GM19395 (cell line): Measurements from ENCODE around the gene OLAH.
A peak's percentile ranks its signal among the peaks of the same experiment; 100 is the strongest.

Experiments used
- ATAC-seq: cut with Tn5 transposase; IDR thresholded peaks from one replicate; pipeline ENCODE4 v1.9.1; 2021; ENCODE audit warnings: mild to moderate bottlenecking, moderate library complexity; ENCODE audit not compliant: unreplicated experiment

Gene OLAH

DNA sequence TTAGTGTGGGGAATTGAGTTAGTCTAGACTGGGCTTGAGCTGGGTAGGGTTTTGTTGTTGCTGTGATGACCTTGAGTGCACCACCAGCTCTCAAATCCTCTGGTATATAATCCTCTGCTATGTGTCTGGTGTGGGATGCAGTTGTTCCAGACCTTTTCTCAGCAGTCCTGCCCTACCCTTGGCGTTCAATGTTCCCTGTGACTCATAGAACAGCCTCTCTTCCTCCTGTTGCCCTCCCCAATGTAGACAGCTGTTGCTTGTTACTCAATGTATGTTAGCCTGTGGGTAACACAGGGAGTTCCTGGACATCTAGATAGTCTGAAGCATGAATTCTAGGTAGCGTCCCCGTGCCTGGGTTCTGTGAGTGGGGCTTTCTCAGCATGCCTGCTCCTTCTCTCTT lies 25.1 kb downstream of the OLAH start:
- no peak for ATAC-seq

DNA sequence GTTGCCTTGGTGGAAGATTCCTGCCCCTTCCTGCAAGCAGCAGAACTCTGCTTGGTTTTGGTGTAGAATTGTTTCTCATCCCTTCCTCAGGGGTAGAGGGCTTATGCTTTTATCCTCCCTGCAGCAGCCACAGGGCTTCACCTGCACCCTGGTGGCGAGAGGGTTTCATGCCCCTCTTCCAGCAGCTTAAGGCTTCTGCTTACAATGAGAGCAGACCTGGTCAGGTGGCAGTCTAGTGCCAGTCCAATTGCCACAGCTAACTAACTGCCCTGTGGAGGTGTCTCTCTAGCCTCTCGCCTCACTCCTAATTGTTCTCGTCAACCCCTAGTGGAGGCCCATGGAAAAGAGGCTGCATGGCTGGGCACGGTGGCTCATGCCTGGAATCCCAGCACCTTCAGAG lies 25.5 kb downstream of the OLAH start:
- ATAC-seq = no peak

DNA sequence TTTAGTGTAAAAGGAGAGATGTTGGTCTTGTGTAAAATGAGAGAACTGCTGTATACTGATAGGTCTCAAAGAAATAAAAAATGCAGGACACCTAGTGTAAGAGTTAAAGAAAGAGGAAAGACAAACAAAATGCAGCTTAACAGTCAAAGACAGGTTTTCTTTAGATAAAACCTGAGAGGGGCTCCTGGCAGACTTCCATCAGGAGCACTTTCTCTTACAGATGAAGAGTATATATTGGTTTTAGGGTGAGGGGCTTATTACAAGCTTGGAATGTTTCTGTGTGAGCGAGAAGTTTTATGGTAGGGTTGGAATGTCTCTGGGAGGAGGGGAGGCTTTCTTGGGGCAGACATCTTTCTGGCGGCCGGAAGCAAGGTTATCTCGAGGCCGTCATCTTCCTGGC lies 28.6 kb downstream of the OLAH start:
- ATAC-seq = no peak

DNA sequence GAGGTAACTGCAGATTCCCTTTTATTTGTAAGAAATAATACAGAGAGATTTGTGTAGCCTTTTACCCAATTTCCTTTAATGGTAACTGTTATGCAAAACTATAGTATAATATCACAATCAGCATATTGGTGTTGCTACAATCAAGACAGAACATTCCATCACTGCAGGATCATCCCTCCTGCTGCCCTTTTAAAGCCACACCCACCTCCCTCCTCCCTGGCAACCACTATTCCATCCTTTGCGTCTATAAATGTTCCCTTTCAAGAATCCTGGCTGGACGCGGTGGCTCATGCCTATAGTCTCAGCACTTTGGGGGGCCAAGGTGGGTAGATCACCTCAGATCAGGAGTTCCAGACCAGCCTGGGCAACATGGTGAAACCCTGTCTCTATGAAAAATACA lies 31.7 kb downstream of the OLAH start:
- no peak for ATAC-seq

DNA sequence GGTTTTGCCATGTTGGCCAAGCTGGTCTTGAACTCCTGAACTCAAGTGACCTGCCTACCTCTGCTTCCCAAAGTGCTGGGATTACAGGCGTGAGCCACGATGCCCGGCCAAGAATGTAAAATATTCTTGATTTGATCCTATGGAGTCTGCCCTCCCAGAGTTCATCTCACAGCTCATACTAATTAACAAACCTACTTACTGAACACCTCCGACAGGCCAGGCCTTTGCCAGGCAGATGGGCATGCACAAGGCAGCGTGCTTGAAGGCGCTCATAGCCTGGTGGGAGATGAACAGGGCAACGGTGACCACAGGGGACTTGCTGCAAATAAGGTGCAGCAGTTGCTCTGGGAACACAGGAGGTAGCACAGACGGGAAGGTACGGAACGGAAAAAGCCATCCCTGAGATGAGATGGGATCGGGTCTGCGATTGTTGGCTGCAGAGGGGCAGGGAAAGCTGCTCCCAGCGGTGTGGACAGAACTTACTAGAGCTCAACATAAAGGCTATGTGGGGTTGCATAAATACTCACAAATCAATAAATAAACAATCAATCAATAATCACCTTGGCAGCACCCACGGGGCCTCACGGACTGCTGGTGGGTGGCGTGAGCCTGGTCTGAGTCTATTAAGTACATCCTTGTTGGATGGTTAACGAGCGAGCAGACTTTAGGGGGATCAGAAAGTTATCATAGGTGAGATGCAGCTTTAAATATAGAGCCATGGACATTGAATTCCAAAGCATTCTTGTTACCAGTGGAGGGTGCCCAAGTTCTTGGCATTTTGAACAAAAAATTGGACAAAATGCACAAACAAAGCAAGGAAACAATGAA lies 40.1 kb downstream of the OLAH start:
- no peak for ATAC-seq

DNA sequence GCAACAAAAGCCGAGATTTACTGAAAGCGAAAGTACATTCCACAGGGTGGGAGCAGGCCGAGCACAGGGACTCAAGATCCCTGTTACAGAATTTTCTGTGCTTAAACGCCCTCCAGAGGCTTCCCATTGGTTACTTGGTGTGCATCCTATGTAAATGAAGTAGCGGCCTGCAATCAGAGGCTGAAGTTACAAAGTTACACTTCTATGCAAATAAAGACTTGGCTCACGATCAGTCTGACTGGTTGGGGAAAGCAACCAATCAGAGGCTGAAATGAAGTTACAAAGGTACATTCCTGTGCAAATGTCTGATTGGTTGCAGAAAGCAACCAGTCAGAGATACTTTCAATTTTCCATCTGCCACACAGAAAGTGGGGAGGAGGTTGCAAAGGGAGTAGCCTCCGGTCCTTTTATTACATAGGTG lies 40.8 kb downstream of the OLAH start:
- no peak for ATAC-seq

DNA sequence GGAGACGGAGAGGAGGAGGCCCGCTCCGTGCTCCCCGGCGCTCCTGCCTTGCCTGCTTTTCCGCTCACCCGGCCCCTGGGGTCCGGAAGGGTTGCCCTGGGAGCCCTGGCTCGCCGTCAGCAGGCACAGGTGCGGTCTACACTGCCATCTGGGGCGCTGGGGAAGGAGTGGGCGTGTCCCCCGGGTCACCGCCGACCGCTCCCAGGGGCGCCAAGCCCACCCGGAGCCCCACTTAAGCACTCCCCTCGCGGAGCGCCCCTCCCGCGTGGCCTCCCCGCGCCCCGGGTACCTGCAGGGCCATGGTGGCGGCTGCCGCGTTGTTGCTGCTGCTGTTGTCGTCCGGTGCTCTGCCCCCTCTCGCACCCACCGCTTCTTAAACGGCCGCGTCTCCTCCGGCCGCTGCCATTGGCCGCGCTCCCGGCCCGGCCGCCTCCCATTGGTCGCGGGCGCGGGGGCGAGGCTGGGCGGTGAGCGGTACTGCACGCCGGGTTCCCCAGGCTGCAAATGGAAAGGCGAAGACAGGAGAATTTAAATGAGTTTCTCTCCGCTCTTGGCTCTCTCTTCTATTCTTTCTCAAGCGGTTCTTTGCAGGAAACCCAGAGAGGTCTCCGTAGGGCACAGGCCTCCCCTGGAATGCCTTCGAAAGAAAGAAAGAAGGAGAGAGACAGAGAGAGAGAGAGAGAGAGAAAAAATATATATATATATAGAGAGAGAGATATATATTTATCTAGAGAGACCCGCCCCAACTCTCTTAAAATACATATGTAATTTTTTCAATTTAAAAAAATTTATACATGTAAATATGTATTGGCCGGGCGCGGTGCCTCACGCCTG lies 44.9 kb downstream of the OLAH start, which contains the start of gene ACBD7:
Gene ACBD7 (minus strand): TSS at position 349 of the 834 bp plus-strand sequence. CDS start 48 bp downstream, at position 301.
- ATAC-seq = peak; percentile 100

DNA sequence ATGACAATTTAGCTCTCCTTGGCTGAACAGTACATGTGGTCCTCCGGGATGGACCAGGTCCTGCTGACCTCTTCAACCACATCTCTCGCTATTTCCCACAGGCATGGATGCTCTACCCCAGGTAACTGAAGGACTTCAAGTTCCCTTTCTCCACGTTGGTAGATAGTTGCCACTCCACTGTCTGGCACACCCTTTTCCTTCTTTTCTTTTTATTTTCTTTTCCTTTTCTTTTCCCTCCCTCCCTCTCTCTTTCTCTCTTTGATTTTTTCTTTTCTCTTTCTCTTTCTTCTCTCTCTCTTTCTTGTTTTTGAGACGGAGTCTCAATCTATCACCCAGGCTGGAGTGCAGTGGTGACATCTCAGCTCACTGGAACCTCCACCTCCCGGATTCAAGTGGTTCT lies 47.7 kb downstream of the OLAH start:
- ATAC-seq = no peak

DNA sequence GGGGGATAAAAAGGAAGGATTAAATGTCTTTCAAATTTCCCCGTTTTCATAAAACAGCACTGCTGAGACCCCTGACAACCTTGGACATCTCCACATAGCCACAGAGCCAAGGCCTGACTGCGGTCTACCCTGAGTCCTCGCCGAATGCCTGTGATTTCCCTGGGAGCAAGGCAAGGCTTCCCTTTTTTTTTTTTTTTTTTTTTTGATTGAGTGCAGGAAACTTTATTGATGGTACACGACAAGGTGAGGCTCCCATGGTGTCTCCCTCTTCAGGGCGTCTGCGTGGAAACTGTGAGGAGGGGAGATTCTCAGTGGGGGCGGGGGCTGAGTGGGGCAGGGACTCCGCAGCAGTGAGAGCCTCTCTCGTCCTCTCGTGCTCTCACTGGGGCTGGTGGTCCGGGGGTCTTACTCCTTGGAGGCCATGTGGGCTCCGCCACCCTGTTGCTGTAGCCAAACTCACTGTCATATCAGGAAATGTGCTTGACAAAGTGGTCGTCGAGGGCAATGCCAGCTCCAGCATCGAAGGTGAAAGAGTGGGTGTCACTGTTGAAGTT lies 49.2 kb downstream of the OLAH start:
- ATAC-seq = no peak

DNA sequence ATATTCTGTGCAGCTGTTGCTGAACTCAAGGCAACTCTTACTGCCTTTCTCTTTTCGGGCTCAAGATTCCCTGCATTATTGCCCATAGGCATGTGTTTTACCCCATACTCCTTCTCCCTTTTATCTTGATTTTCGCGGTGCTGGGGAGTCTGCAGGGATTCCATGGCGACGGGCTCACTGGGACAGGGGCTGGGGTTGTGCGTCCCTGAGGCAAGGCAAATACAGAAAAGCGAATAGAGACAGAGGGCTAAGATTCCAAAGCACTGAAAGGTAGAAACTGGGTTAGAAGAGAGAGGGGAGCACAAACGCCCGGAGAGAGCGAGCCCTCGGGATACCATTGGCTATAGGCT lies 52.9 kb downstream of the OLAH start:
- peak; percentile 33 for ATAC-seq

DNA sequence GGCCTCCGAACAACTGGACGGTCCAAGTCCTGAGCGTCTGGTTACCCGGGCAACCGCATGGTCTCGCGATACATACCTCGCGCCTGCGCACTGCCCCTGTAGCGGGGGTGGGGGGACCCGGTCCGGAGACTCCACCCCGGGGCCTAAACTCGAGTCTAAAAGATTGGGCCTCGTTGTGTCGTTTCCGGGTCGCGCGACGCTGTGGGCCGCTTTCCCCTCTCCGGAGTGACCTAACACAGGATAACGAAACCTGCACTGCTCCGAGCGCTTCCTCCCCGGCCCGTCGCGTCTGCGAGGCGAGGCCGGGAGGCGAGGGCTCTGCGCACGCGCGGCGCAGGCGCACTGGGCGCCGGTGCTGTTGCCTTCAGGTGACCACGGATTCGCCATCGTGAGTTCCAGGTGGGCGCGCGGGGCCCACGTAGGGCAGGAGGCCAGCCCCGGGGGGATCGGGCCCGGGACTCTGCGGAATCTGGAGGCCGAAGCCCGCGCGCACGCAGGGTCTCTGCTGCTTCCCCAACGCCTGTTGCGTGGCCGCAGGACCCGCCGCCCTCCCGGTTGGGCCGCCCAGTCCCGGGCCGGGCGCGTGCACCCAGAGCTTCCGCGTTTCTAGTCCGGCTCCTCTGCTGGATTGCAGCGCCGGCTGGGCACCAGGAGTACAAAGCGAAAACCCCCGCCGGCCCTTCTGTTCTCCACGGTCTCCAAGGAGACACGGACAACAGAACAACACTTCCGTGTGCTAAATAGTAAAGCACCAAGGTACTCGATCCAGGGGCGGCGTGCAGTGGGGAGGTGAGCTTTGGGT lies 53.5 kb downstream of the OLAH start, which contains the start of gene RPP38:
Gene RPP38 (plus strand): TSS at position 345 of the 802 bp plus-strand sequence. CDS start 5,960 bp downstream, outside the sequence.
- peak; percentile 89 for ATAC-seq

DNA sequence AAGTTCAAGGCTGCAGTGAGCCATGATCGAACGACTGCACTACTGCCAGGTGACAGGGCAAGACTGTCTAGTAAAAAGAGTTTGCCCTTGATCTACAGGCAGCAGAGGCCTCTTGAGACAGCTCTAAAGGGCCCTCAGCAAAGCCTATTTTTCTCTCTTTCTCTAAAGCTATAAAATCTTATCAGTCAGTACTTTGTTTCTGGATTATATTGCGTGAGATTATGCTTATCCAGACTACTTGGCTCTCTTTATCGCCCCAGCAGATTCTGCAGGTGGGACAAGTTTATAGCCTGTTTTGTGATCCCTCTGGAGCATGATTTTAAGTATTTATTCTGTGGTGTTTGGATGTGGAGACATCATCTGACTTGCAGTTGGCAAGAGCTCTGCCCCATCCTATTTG lies 56.1 kb downstream of the OLAH start:
- no peak for ATAC-seq

DNA sequence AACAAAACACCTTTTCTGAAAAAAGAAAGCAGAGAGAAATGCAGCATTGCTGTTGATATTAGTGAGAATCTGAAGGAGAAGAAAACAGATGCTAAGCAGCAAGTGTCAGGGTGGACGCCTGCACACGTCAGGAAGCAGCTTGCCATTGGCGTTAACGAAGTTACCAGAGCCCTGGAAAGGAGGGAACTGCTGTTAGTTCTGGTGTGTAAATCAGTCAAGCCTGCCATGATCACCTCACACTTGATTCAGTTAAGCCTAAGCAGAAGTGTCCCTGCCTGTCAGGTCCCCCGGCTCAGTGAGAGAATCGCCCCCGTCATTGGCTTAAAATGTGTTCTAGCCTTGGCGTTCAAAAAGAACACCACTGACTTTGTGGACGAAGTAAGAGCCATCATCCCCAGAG lies 59.8 kb downstream of the OLAH start:
- ATAC-seq = no peak

DNA sequence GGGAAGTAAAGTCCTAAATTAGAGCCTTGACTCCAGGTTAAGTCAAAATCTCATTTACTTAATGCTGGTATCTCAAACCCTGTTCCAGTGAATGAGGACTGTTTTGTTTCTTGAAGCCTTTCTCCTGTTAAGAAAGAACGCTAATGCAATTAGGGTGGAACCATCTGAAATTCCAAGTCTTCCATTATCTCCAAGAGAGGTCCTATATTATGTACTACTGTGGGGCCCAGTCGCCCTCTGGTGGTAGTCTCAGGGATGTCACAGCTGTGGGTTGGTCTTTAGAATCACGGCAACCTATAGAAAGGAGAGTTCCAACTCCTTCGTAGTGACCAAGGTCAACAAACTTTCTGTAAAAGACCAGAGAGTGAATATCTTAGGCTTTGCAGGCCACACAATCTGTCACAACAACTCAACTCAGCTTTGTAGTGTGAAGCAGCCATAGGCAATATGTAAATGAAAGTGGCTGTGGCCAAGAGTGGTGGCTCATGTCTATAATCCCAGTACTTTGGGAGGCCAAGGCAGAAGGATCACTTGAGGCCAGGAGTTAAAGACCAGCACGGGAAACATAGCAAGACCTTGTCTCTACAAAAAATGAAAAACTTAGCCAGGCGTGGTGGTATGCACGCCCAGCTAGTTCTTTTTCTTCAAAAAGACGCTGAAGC lies 62.7 kb downstream of the OLAH start:
- peak; percentile 94 for ATAC-seq

DNA sequence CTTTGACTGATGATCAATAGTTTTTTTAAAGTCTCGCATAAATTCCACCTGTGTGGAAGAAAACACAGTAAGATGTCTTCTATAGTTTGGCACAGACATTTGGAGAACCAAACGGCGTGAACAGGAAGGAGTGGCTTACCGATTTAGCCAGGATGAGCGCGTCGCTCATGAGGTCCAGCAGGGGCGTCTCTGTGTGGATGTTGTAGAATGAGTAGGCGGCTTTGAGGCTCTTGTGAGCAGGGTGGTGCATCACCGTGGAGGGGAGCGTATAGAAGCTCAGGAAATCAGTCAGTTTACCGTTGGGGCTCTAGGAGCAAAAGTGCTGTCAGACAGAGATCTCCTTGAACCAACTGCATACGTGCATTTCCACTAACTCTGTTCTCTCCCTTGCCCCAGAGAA lies 68.9 kb downstream of the OLAH start:
- no peak for ATAC-seq

DNA sequence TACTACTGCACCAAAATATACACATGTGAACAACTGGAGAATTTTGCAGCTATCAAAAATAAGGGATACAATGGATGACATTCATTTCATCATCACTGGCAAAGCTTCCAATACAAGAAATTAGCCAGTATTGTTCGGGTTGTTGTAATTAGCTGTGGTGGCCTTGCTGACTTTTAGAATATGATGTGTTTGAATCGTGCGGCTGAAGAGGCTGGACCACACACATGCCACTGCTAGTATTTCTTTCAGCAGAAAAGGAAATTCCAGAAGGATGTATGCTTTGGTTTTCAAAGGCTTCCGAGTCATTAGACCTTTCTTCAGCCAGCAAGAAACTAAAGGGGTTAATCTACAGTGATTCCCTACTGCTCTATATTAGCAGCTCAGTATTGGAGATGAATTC lies 70.0 kb downstream of the OLAH start:
- ATAC-seq = no peak

DNA sequence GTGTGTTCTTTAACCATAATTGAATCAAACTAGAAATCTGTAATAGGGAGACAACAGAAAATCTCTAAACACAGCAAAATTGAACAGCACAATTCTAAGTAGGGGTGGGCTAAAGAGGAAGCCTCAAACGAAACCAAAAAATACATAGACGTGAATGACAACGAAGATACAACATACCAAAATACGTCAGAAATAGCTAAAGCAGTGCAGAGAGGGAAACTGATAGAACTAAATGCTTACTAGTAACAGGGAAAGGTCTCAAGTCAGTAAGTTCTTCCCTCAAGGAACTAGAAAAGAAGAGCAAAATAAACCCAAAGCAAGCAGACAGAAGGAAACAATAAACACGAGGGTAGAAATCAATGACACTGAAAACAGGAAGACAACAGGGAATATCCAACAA lies 72.5 kb downstream of the OLAH start:
- ATAC-seq = no peak

DNA sequence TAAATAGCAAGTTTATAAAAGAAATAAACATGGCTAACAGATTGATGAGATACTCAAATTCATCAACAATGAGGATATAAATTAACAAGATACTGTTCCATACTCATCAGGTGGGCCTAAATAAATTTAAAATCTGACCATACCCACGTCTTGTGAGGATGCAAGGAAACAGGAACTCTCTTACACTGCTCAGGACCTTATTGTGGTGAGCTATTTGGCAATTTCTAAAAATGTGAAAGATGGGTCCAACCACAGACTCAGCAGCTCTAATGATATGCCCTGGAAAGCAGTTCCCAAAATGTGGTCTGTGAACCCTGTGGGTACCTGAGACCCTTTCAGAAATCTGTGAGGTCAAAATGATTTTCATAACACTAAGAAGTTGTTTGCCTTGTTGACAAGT lies 74.9 kb downstream of the OLAH start:
- ATAC-seq = no peak

DNA sequence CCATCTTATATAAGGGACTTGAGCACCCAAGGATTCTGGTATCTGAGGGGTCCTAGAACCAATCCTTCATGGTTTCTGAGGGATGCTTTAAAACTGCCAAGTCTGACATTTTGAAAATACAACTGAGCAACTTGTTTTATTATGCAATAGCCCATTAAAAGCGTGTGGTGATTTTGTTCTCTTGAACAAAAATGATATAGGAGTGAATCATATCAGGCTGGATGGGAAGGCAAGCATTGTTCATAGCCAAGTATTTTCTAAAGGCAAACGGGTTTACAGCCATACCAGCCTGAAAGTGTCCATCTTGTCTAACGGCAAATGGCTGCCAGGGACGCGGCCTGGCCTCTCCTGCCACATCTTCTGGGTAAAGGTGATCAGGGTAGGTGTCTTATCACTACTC lies 76.8 kb downstream of the OLAH start:
- ATAC-seq = no peak

DNA sequence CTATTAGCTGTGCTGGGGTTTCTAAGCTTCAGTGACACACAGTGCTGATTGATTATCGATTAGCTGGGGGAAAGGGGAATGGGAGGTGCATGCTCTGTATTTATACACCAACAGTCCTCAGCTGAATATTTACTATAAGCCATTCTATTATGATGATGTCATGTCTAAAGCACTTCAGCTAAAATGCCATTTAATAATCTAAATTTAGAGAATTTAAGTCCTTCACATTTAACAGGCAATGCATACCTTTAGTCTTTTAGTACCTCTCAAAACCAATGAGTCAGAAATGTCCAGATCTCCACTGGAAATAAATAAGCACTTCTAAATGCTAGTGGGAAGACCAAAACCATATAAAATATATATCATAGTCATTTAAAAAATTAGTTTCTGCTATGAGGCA lies 78.0 kb downstream of the OLAH start:
- ATAC-seq = no peak
